GM23338 (cell line): ENCODE results near the gene PPFIBP1. TPM values are rescaled to one million over a fixed set of nuclear protein-coding genes. Genes with fewer than 3 reads are reported as not detected.

Experiments used
- ATAC-seq: fragments of 200-7000 bp; cut with Tn5 transposase; 3 replicates; pipeline ENCODE4 v1.9.1; 2020
- DNase-seq: peaks from one replicate; pipeline ENCODE4 v3.0.0-alpha.2; 2015; ENCODE audit warnings: low spot score
- H2AFZ ChIP-seq: fragments of 200-600 bp; sonication (generic); 2 replicates; pipeline ENCODE4 v1.8.0; 2016; ENCODE audit warnings: antibody characterized with exemption, mild to moderate bottlenecking, moderate library complexity
- H3F3A ChIP-seq: fragments of 200-600 bp; sonication (generic); replicated peaks from 2 replicates; pipeline ENCODE4 v1.8.0; 2017; ENCODE audit warnings: antibody characterized with exemption, mixed run types, low read depth
- H3K27ac ChIP-seq: fragments of 200-600 bp; sonication (generic); 2 replicates; pipeline ENCODE4 v1.6.1; 2016; ENCODE audit warnings: low read depth
- H3K27me3 ChIP-seq: fragments of 200-600 bp; sonication (generic); 2 replicates; pipeline ENCODE4 v1.8.0; 2016; ENCODE audit warnings: mild to moderate bottlenecking, mixed run types, moderate library complexity; ENCODE audit not compliant: insufficient read depth
- H3K36me3 ChIP-seq: fragments of 200-600 bp; sonication (generic); 2 replicates; pipeline ENCODE4 v1.8.0; 2016; ENCODE audit warnings: mild to moderate bottlenecking; ENCODE audit not compliant: insufficient read depth
- H3K4me1 ChIP-seq: fragments of 200-600 bp; sonication (generic); 2 replicates; pipeline ENCODE4 v1.8.0; 2016; ENCODE audit warnings: mild to moderate bottlenecking, moderate library complexity; ENCODE audit not compliant: insufficient read depth
- H3K4me2 ChIP-seq: fragments of 200-600 bp; sonication (generic); 2 replicates; pipeline ENCODE4 v1.7.1; 2017; ENCODE audit warnings: mixed run types
- H3K4me3 ChIP-seq: fragments of 200-600 bp; sonication (generic); 2 replicates; pipeline ENCODE4 v1.6.1; 2016; ENCODE audit warnings: mixed run types
- H3K79me2 ChIP-seq: fragments of 200-600 bp; sonication (generic); replicated peaks from 2 replicates; pipeline ENCODE4 v1.8.0; 2017; ENCODE audit warnings: mild to moderate bottlenecking; ENCODE audit not compliant: insufficient read depth
- H3K9me2 ChIP-seq: fragments of 200-600 bp; sonication (generic); 2 replicates; pipeline ENCODE4 v1.8.0; 2017; ENCODE audit not compliant: insufficient read depth
- H4K20me1 ChIP-seq: fragments of 200-600 bp; sonication (generic); replicated peaks from 2 replicates; pipeline ENCODE4 v1.8.0; 2017; ENCODE audit warnings: mild to moderate bottlenecking; ENCODE audit not compliant: insufficient read depth
- H3K27ac Mint-ChIP-seq: 2 replicates; pipeline ENCODE4 v1.8.0; 2020; ENCODE audit warnings: inconsistent platforms, mild to moderate bottlenecking, moderate library complexity, mixed read lengths
- H3K27me3 Mint-ChIP-seq: 3 replicates; pipeline ENCODE4 v1.8.0; 2022; ENCODE audit warnings: low read depth, mild to moderate bottlenecking, moderate library complexity, mixed read lengths, inconsistent platforms; ENCODE audit not compliant: insufficient read depth, poor library complexity
- H3K36me3 Mint-ChIP-seq: 3 replicates; pipeline ENCODE4 v1.8.0; 2021; ENCODE audit warnings: low read depth, mild to moderate bottlenecking, inconsistent platforms, moderate library complexity, mixed read lengths
- H3K4me1 Mint-ChIP-seq: 3 replicates; pipeline ENCODE4 v1.8.0; 2020; ENCODE audit warnings: mild to moderate bottlenecking, inconsistent platforms, mixed read lengths
- H3K4me3 Mint-ChIP-seq: 3 replicates; pipeline ENCODE4 v1.8.0; 2021; ENCODE audit warnings: moderate library complexity, mild to moderate bottlenecking, inconsistent platforms, mixed read lengths
- H3K9me3 Mint-ChIP-seq: 3 replicates; pipeline ENCODE4 v1.8.0; 2020; ENCODE audit warnings: moderate library complexity, mild to moderate bottlenecking, inconsistent platforms, mixed read lengths
- CREB1 ChIP-seq: fragments of 250-450 bp; sonication (Bioruptor Pico); IDR thresholded peaks from 2 replicates; pipeline ENCODE4 v1.5.0; 2020; ENCODE audit warnings: low read depth, mild to moderate bottlenecking, moderate library complexity
- EZH2 ChIP-seq: fragments of 200-600 bp; sonication (generic); IDR thresholded peaks from one replicate; pipeline ENCODE4 v1.8.0; 2017; ENCODE audit warnings: antibody characterized with exemption, mild to moderate bottlenecking, low read depth; ENCODE audit not compliant: unreplicated experiment
- EZH2phosphoT487 ChIP-seq: fragments of 200-600 bp; sonication (generic); IDR thresholded peaks from one replicate; pipeline ENCODE4 v1.8.1; 2018; ENCODE audit warnings: antibody characterized with exemption; ENCODE audit not compliant: unreplicated experiment
- JUNB ChIP-seq: IDR thresholded peaks from one replicate; pipeline ENCODE4 v1.6.1; 2016; ENCODE audit warnings: antibody characterized with exemption; ENCODE audit not compliant: unreplicated experiment
- NANOG ChIP-seq: IDR thresholded peaks from 2 replicates; pipeline ENCODE4 v1.6.1; 2016; ENCODE audit warnings: antibody characterized with exemption, borderline replicate concordance
- ZNF114 ChIP-seq: fragments of 250-450 bp; sonication (Bioruptor Pico); IDR thresholded peaks from 2 replicates; pipeline ENCODE4 v1.5.0; 2020; ENCODE audit warnings: mild to moderate bottlenecking, moderate library complexity
- ZNF462 ChIP-seq: fragments of 250-450 bp; sonication (Bioruptor Pico); IDR thresholded peaks from 2 replicates; pipeline ENCODE4 v1.5.0; 2020; ENCODE audit warnings: mild to moderate bottlenecking, moderate library complexity
- polyA plus RNA-seq: library from polyadenylated mRNA; unstranded; fragments of >200 nt; fragmentation: Nextera tagmentation; extraction: Ambion mirVana; gene quantifications from 2 replicates; pipeline ENCODE4 v1.2.1, GENCODE V29; 2016
- total RNA-seq: library from RNA; depleted of rRNA; stranded (reverse); fragments of >200 nt; shearing (Covaris generic); gene quantifications from 2 replicates; pipeline ENCODE4 v1.2.3, GENCODE V29; 2014
- TF ChIP-seq, protein P1 (sequence below): IDR thresholded peaks from one replicate; pipeline ENCODE4 v1.6.1; 2018; ENCODE audit warnings: antibody characterized with exemption; ENCODE audit not compliant: unreplicated experiment

PPFIBP1 gene
- total and polyA plus RNA-seq, 2 experiments from 2014 or later: 33.2 to 41.9 TPM

- TF ChIP-seq ZNF462 (CRISPR knock-in tag) (no peak), EZH2 (no peak)
Observed at GRCh38 chr12:27511723-27512045, 12.3 kb upstream of the PPFIBP1 start (continued).

DNA sequence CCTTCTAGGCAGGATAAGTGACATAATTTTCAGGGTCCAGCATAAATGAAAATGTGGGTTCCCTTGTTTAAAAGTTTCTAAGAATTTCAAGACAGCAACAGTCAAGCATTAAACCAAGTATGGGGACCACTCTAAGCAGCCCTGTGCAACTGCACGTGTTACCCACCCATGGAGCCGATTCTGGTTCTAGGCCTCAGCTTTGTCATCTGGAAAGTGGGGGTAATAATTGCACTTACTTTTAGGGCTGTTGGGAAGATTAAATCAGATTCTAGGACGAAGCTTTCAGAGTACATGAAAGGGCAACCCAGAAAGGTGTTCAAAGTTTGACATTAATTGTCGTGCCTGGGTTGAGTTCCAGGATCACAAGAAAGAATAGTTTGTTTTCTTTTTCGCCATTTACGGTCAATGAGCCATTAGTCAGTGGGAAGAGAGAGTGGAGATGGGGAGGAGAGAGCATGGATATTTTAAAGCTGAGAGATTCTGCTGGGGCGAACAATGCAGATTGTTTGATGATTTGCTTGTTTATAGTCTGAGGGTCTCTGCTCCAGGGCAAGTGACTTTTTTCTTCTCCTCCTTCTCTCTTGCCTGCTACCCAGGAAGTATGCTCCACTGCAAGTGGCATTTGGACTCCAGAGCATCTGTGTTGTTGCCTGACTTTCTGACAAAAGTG is 10.7 kb upstream of the PPFIBP1 start:
- Mint-ChIP-seq H3K4me1 (peaks cover 3% of the 10 kb centered on the region; the same call in 2 of the 3 replicates), H3K27me3 (peaks cover 8% of the 10 kb centered on the region), H3K4me3 (no peak overlapping the region), H3K27ac (no peak overlapping the region), H3K36me3 (no peaks in the 10 kb centered on the region), H3K9me3 (no peaks in the 10 kb centered on the region)
- H3K9me2 ChIP-seq: no peaks in the 10 kb centered on the region
- DNase-seq (no peak), ATAC-seq (no peak)
- no peaks in the 10 kb centered on the region for H3F3A ChIP-seq
- no peak overlapping the region for H3K4me3 ChIP-seq
- H3K4me2 ChIP-seq: no peak overlapping the region
- H3K27me3 ChIP-seq: no peaks in the 10 kb centered on the region
- H3K4me1 ChIP-seq: no peaks in the 10 kb centered on the region
- H3K79me2 ChIP-seq: no peaks in the 10 kb centered on the region
- no peaks in the 10 kb centered on the region for H3K36me3 ChIP-seq
- H2AFZ ChIP-seq: no peak overlapping the region
- H4K20me1 ChIP-seq: no peaks in the 10 kb centered on the region
- H3K27ac ChIP-seq: no peak overlapping the region
- TF ChIP-seq ZNF114 (CRISPR knock-in tag) (no peak), JUNB (no peak), NANOG (no peak), CREB1 (CRISPR knock-in tag) (no peak), EZH2phosphoT487 (no peak)
- TF ChIP-seq, protein P1, sequence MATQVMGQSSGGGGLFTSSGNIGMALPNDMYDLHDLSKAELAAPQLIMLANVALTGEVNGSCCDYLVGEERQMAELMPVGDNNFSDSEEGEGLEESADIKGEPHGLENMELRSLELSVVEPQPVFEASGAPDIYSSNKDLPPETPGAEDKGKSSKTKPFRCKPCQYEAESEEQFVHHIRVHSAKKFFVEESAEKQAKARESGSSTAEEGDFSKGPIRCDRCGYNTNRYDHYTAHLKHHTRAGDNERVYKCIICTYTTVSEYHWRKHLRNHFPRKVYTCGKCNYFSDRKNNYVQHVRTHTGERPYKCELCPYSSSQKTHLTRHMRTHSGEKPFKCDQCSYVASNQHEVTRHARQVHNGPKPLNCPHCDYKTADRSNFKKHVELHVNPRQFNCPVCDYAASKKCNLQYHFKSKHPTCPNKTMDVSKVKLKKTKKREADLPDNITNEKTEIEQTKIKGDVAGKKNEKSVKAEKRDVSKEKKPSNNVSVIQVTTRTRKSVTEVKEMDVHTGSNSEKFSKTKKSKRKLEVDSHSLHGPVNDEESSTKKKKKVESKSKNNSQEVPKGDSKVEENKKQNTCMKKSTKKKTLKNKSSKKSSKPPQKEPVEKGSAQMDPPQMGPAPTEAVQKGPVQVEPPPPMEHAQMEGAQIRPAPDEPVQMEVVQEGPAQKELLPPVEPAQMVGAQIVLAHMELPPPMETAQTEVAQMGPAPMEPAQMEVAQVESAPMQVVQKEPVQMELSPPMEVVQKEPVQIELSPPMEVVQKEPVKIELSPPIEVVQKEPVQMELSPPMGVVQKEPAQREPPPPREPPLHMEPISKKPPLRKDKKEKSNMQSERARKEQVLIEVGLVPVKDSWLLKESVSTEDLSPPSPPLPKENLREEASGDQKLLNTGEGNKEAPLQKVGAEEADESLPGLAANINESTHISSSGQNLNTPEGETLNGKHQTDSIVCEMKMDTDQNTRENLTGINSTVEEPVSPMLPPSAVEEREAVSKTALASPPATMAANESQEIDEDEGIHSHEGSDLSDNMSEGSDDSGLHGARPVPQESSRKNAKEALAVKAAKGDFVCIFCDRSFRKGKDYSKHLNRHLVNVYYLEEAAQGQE: no peak
